Measurements from ENCODE around the gene SDCCAG8.

DNA sequence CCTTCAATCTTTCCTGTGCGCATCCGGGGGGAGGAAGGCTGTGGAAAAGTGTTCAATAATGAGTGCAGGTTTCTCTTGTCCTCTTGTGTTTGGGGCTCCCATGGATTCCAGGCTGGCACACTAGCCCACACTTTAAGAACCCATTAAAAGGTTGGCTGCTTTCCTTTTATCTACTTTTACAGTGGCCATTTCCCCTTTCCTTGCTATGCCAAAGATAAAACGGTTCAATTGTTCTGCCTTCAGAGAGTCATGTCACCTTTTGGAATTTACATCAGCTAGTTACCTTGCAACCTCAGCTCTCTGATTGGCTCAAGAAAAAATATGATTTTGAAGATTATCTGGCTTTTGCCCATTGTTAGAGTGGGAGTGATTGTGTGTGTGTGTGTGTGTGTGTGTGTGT, 182.3 kb downstream of the SDCCAG8 start:
- TF ChIP-seq POLR2AphosphoS5 (IDR thresholded peaks at IDR 0.05; ENCODE audit: low read depth, low read length) = no peak
- no peak for TF ChIP-seq CTCF (IDR thresholded peaks at IDR 0.05)
- TF ChIP-seq, protein P1, sequence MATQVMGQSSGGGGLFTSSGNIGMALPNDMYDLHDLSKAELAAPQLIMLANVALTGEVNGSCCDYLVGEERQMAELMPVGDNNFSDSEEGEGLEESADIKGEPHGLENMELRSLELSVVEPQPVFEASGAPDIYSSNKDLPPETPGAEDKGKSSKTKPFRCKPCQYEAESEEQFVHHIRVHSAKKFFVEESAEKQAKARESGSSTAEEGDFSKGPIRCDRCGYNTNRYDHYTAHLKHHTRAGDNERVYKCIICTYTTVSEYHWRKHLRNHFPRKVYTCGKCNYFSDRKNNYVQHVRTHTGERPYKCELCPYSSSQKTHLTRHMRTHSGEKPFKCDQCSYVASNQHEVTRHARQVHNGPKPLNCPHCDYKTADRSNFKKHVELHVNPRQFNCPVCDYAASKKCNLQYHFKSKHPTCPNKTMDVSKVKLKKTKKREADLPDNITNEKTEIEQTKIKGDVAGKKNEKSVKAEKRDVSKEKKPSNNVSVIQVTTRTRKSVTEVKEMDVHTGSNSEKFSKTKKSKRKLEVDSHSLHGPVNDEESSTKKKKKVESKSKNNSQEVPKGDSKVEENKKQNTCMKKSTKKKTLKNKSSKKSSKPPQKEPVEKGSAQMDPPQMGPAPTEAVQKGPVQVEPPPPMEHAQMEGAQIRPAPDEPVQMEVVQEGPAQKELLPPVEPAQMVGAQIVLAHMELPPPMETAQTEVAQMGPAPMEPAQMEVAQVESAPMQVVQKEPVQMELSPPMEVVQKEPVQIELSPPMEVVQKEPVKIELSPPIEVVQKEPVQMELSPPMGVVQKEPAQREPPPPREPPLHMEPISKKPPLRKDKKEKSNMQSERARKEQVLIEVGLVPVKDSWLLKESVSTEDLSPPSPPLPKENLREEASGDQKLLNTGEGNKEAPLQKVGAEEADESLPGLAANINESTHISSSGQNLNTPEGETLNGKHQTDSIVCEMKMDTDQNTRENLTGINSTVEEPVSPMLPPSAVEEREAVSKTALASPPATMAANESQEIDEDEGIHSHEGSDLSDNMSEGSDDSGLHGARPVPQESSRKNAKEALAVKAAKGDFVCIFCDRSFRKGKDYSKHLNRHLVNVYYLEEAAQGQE (IDR thresholded peaks at IDR 0.05; ENCODE audit: insufficient read depth in 1 of 2, low read depth in 2 of 2, low read length in 1 of 2) = no peak
